GM12878 (cell line): ENCODE data around the gene KCNJ10. TPM values are rescaled to one million over a fixed set of nuclear protein-coding genes. Genes with fewer than 3 reads are reported as not detected.

ENCODE experiments used
- BCL11A ChIP-seq: IDR thresholded peaks from 2 replicates; pipeline ENCODE4 v1.6.1; 2011; ENCODE audit warnings: low read depth, low read length
- ETV6 ChIP-seq, 2 experiments: fragments of 450-650 bp in 1 of 2; IDR thresholded peaks in 1 of 2; conservative IDR thresholded peaks in 1 of 2; 2 replicates each; pipeline ENCODE4 v1.6.1; 2014; ENCODE audit warnings: antibody characterized with exemption in 1 of 2, borderline replicate concordance in 1 of 2, low read depth in 1 of 2, mild to moderate bottlenecking in 1 of 2, moderate library complexity in 1 of 2
- HDAC2 ChIP-seq: fragments of 200-600 bp; sonication (generic); IDR thresholded peaks from 2 replicates; pipeline ENCODE4 v1.6.1; 2017
- NBN ChIP-seq: fragments of 450-650 bp; IDR thresholded peaks from 2 replicates; pipeline ENCODE4 v1.6.1; 2016
- NFYA ChIP-seq: IDR thresholded peaks from 2 replicates; pipeline ENCODE4 v1.6.1; 2011; ENCODE audit warnings: low read depth, mild to moderate bottlenecking, low read length, improper control_type of control experiment, borderline replicate concordance
- TAF1 ChIP-seq: IDR thresholded peaks from 2 replicates; pipeline ENCODE4 v1.6.1; 2011; ENCODE audit warnings: mild to moderate bottlenecking, low read depth, low read length, borderline replicate concordance
- TCF7 ChIP-seq: IDR thresholded peaks from 2 replicates; pipeline ENCODE4 v1.6.1; 2014; ENCODE audit warnings: antibody characterized with exemption, borderline replicate concordance
- ZSCAN29 ChIP-seq: fragments of 450-650 bp; IDR thresholded peaks from 2 replicates; pipeline ENCODE4 v1.6.1; 2017; ENCODE audit warnings: mild to moderate bottlenecking, moderate library complexity
- polyA plus RNA-seq, 11 experiments: library from polyadenylated mRNA; depleted of rRNA in 4 of 11; unstranded in 6 of 11; stranded (reverse) in 5 of 11; fragments of >200 nt; fragmentation: Nextera tagmentation in 4 of 11; fragmentation: Illumina TruSeq in 1 of 11; extraction: Ambion mirVana in 4 of 11; extraction: Trizol in 1 of 11; gene quantifications; 1 replicate in 1 of 11; 2 replicates in 10 of 11; pipeline versions ENCODE4 v1.2.1 to v1.2.3, GENCODE V29; 2011 to 2016; ENCODE audit warnings: inconsistent platforms in 2 of 11, missing spikeins in 2 of 11, low read depth in 1 of 11
- total RNA-seq, 4 experiments: library from RNA; depleted of rRNA in 3 of 4; stranded (reverse); fragments of >200 nt in 3 of 4; fragmentation: Illumina TruSeq in 1 of 4; extraction: Trizol in 1 of 4; gene quantifications; 2 replicates each; pipeline versions ENCODE4 v1.2.1 to v1.2.3, GENCODE V29; 2013 to 2021
- TF ChIP-seq, protein P1 (sequence below): IDR thresholded peaks from 2 replicates; pipeline ENCODE4 v1.6.1; 2012; ENCODE audit warnings: mild to moderate bottlenecking, low read depth, low read length
- TF ChIP-seq, protein P2 (sequence below): fragments of 450-650 bp; IDR thresholded peaks from 2 replicates; pipeline ENCODE4 v1.6.1; 2017; ENCODE audit warnings: antibody characterized with exemption, mild to moderate bottlenecking, moderate library complexity
- TF ChIP-seq, protein P3 (sequence below): IDR thresholded peaks from 2 replicates; pipeline ENCODE4 v1.6.1; 2012; ENCODE audit warnings: low read depth, low read length, improper control_type of control experiment

The KCNJ10 gene
- total and polyA plus RNA-seq, 10 of the 15 experiments (the other 5 are each of a cell fraction or from before 2014, with no cell fraction given), result 0.01 to 0.29 (median 0.09) TPM; not detected in 2

DNA sequence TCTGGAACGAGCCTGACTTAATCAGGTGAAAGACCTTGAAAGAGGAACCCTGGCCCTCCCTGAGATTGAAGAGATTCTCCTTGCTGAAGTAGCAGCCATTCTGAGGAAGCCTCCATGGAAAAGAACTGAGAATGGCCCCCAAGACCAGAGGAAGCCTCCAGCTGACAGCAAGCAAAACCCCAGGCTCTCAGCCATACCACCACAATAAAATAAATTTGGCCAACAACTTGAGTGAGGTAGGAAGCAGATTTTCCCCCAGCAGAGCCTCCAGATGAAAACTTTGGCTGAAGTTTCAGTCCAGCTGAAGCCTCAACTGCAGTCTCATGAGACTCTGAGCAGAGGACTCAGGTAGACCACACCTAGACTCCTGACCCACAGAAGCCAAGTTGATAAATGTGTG is 82.0 kb downstream of the KCNJ10 start (continued):
- TF ChIP-seq, protein P1, sequence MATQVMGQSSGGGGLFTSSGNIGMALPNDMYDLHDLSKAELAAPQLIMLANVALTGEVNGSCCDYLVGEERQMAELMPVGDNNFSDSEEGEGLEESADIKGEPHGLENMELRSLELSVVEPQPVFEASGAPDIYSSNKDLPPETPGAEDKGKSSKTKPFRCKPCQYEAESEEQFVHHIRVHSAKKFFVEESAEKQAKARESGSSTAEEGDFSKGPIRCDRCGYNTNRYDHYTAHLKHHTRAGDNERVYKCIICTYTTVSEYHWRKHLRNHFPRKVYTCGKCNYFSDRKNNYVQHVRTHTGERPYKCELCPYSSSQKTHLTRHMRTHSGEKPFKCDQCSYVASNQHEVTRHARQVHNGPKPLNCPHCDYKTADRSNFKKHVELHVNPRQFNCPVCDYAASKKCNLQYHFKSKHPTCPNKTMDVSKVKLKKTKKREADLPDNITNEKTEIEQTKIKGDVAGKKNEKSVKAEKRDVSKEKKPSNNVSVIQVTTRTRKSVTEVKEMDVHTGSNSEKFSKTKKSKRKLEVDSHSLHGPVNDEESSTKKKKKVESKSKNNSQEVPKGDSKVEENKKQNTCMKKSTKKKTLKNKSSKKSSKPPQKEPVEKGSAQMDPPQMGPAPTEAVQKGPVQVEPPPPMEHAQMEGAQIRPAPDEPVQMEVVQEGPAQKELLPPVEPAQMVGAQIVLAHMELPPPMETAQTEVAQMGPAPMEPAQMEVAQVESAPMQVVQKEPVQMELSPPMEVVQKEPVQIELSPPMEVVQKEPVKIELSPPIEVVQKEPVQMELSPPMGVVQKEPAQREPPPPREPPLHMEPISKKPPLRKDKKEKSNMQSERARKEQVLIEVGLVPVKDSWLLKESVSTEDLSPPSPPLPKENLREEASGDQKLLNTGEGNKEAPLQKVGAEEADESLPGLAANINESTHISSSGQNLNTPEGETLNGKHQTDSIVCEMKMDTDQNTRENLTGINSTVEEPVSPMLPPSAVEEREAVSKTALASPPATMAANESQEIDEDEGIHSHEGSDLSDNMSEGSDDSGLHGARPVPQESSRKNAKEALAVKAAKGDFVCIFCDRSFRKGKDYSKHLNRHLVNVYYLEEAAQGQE, result no peak
- TF ChIP-seq BCL11A (no peak), TCF7 (no peak), NBN (no peak), NFYA (no peak), ETV6 (conservative IDR thresholded peaks at IDR 0.05 in 1 of 2, IDR thresholded peaks at IDR 0.05 in 1 of 2; ENCODE audit: borderline replicate concordance in 1 of 2, low read depth in 1 of 2) (no peak), ZSCAN29 (no peak), TAF1 (no peak), HDAC2 (no peak)
- TF ChIP-seq, protein P2, sequence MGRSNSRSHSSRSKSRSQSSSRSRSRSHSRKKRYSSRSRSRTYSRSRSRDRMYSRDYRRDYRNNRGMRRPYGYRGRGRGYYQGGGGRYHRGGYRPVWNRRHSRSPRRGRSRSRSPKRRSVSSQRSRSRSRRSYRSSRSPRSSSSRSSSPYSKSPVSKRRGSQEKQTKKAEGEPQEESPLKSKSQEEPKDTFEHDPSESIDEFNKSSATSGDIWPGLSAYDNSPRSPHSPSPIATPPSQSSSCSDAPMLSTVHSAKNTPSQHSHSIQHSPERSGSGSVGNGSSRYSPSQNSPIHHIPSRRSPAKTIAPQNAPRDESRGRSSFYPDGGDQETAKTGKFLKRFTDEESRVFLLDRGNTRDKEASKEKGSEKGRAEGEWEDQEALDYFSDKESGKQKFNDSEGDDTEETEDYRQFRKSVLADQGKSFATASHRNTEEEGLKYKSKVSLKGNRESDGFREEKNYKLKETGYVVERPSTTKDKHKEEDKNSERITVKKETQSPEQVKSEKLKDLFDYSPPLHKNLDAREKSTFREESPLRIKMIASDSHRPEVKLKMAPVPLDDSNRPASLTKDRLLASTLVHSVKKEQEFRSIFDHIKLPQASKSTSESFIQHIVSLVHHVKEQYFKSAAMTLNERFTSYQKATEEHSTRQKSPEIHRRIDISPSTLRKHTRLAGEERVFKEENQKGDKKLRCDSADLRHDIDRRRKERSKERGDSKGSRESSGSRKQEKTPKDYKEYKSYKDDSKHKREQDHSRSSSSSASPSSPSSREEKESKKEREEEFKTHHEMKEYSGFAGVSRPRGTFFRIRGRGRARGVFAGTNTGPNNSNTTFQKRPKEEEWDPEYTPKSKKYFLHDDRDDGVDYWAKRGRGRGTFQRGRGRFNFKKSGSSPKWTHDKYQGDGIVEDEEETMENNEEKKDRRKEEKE, result no peak
- TF ChIP-seq, protein P3, sequence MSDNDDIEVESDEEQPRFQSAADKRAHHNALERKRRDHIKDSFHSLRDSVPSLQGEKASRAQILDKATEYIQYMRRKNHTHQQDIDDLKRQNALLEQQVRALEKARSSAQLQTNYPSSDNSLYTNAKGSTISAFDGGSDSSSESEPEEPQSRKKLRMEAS, result no peak
